Liver (tissue), 9 donors: ENCODE data around the gene ZFP62. TPM values are rescaled to one million over a fixed set of nuclear protein-coding genes. Genes with fewer than 3 reads are reported as not detected.

ENCODE experiments used
- DNase-seq: peaks from one replicate; pipeline ENCODE4 v3.0.0-alpha.2; 2017; ENCODE audit warnings: low spot score
- H3K27ac ChIP-seq, 2 donors: one replicate each; pipeline ENCODE4 v1.7.0; 2013; ENCODE audit warnings: inconsistent platforms in 2 of 2, low read length in 2 of 2, control low read depth in 1 of 2, low read depth in 1 of 2, mild to moderate bottlenecking in 1 of 2
- H3K27me3 ChIP-seq, 4 donors: one replicate each; pipeline versions ENCODE4 v1.6.1 to v1.7.0; 2013; ENCODE audit warnings: low read length in 3 of 4, inconsistent platforms in 1 of 4, mild to moderate bottlenecking in 1 of 4, moderate library complexity in 1 of 4; ENCODE audit not compliant: control insufficient read depth in 4 of 4, insufficient read depth in 4 of 4
- H3K36me3 ChIP-seq, 4 donors: one replicate each; pipeline versions ENCODE4 v1.6.1 to v1.7.0; 2013; ENCODE audit warnings: low read length in 3 of 4, mild to moderate bottlenecking in 3 of 4, low read depth in 1 of 4, moderate library complexity in 1 of 4; ENCODE audit not compliant: control insufficient read depth in 4 of 4, insufficient read depth in 3 of 4
- H3K4me1 ChIP-seq, 4 donors: one replicate each; pipeline versions ENCODE4 v1.6.1 to v1.7.0; 2013; ENCODE audit warnings: low read length in 3 of 4, mild to moderate bottlenecking in 3 of 4, moderate library complexity in 1 of 4; ENCODE audit not compliant: control insufficient read depth in 4 of 4, insufficient read depth in 4 of 4
- H3K4me3 ChIP-seq, 3 donors: one replicate each; pipeline versions ENCODE4 v1.6.1 to v1.7.0; 2013; ENCODE audit warnings: low read length in 3 of 3, control low read depth in 1 of 3, low read depth in 1 of 3, mild to moderate bottlenecking in 1 of 3
- H3K9ac ChIP-seq, 2 donors: one replicate each; pipeline ENCODE4 v1.7.0; 2013; ENCODE audit warnings: low read length in 2 of 2, mild to moderate bottlenecking in 2 of 2, moderate library complexity in 2 of 2, control low read depth in 1 of 2, low read depth in 1 of 2
- H3K9me3 ChIP-seq, 4 donors: one replicate each; pipeline versions ENCODE4 v1.6.1 to v1.7.0; 2013; ENCODE audit warnings: low read length in 3 of 4; ENCODE audit not compliant: control insufficient read depth in 4 of 4
- EGR1 ChIP-seq, 2 donors: IDR thresholded peaks; 2 replicates each; pipeline ENCODE4 v1.6.1; 2016 to 2018; ENCODE audit warnings: antibody characterized with exemption in 2 of 2, low read depth in 2 of 2
- FOXA1 ChIP-seq: IDR thresholded peaks from 2 replicates; pipeline ENCODE4 v1.6.1; 2016; ENCODE audit warnings: antibody characterized with exemption
- GABPA ChIP-seq, 2 donors: IDR thresholded peaks in 1 of 2; conservative IDR thresholded peaks in 1 of 2; 2 replicates each; pipeline ENCODE4 v1.6.1; 2016; ENCODE audit warnings: antibody characterized with exemption in 2 of 2, mild to moderate bottlenecking in 1 of 2, moderate library complexity in 1 of 2
- HNF4A ChIP-seq, 2 donors: conservative IDR thresholded peaks; 2 replicates each; pipeline ENCODE4 v1.6.1; 2016; ENCODE audit warnings: antibody characterized with exemption in 2 of 2, mild to moderate bottlenecking in 2 of 2
- HNF4G ChIP-seq: IDR thresholded peaks from 2 replicates; pipeline ENCODE4 v1.6.1; 2016; ENCODE audit warnings: antibody characterized with exemption
- JUND ChIP-seq, 2 donors: IDR thresholded peaks; 2 replicates each; pipeline ENCODE4 v1.6.1; 2016; ENCODE audit warnings: antibody characterized with exemption in 2 of 2
- NR2F2 ChIP-seq: IDR thresholded peaks from 2 replicates; pipeline ENCODE4 v1.6.1; 2016; ENCODE audit warnings: antibody characterized with exemption
- RAD21 ChIP-seq, 2 donors: IDR thresholded peaks; 2 replicates each; pipeline ENCODE4 v1.6.1; 2016; ENCODE audit warnings: antibody characterized with exemption in 2 of 2, mild to moderate bottlenecking in 2 of 2
- RXRA ChIP-seq, 2 donors: IDR thresholded peaks; 2 replicates each; pipeline ENCODE4 v1.6.1; 2017 to 2018; ENCODE audit warnings: antibody characterized with exemption in 2 of 2, mild to moderate bottlenecking in 1 of 2
- TAF1 ChIP-seq: conservative IDR thresholded peaks from 2 replicates; pipeline ENCODE4 v1.6.1; 2016; ENCODE audit warnings: antibody characterized with exemption, mild to moderate bottlenecking
- YY1 ChIP-seq: IDR thresholded peaks from 2 replicates; pipeline ENCODE4 v1.6.1; 2016; ENCODE audit warnings: antibody characterized with exemption, mild to moderate bottlenecking
- WGBS: extraction: QIAGEN DNeasy Blood & Tissue Kit; methylation state at CpG from one replicate; pipeline ENCODE4 v1.1.7; 2013; 5-methylcytosine and 5-hydroxymethylcytosine counted together
- polyA plus RNA-seq, 2 donors: library from polyadenylated mRNA; stranded (reverse) in 1 of 2; unstranded in 1 of 2; fragments of 200-250 nt in 1 of 2; fragments of >200 nt in 1 of 2; fragmentation: Nextera tagmentation in 1 of 2; extraction: Ambion mirVana in 1 of 2; gene quantifications; one replicate each; pipeline versions ENCODE4 v1.2.1 to v1.2.3, GENCODE V29; 2013 to 2015
- total RNA-seq, 2 donors: library from RNA; depleted of rRNA; stranded (reverse); fragments of >200 nt; gene quantifications; one replicate each; pipeline ENCODE4 v1.2.3, GENCODE V29; 2014
- TF ChIP-seq, protein P1 (sequence below): IDR thresholded peaks from 2 replicates; pipeline ENCODE4 v1.6.1; 2016; ENCODE audit warnings: antibody characterized with exemption, mild to moderate bottlenecking
- TF ChIP-seq, protein P2 (sequence below): fragments of 150-350 bp; IDR thresholded peaks from 2 replicates; pipeline ENCODE4 v1.5.1; 2017; ENCODE audit warnings: improper control_type of control experiment, low read depth, low read length; ENCODE audit not compliant: missing input control
- TF ChIP-seq, protein P3 (sequence below): IDR thresholded peaks from 2 replicates; pipeline ENCODE4 v1.6.1; 2016; ENCODE audit warnings: antibody characterized with exemption
- TF ChIP-seq, protein P4 (sequence below): IDR thresholded peaks from 2 replicates; pipeline ENCODE4 v1.6.1; 2016; ENCODE audit warnings: antibody characterized with exemption
- donor health status: healthy.
- donor health status: healthy.
- donor health status: healthy.
- donor health status: healthy.
- donor health status: healthy.

Gene ZFP62
- total and polyA plus RNA-seq, 4 donors = 3.4 to 8.8 (median 5.7) TPM

DNA sequence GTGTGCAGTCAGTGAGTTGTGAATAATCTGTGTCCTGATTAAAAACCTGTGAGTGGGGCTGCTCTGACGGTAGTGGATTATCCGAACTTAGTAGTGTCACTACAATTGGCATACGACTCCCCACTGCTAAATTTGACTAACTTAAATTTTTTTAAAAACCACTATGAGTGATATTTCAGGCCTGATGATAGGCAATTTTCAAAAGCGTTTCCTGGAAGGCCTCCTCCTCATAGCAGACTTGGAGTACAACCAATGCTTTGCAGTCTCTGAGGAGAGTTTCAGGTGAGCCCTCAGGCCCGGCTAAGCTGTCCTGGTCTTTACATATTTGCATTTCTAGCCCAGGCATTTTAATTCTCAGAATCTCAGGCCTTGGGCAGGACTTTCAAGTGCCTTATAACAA is 48.7 kb upstream of the ZFP62 start:
- Histone ChIP-seq H3K27ac (no peak overlapping the region), H3K9me3 (peaks cover 0 to 7% (median 0%) of the 10 kb centered on the region in 4 donors), H3K4me1 (no peaks in the 10 kb centered on the region), H3K27me3 (no peaks in the 10 kb centered on the region), H3K9ac (no peak overlapping the region), H3K36me3 (no peaks in the 10 kb centered on the region), H3K4me3 (no peak overlapping the region)
- 64% methylated on average over 5 of the region's 5 CpGs for WGBS
- DNase-seq = no peak
- no peak for TF ChIP-seq FOXA1
- no peak for TF ChIP-seq RAD21 (IDR thresholded peaks at IDR 0.05)

DNA sequence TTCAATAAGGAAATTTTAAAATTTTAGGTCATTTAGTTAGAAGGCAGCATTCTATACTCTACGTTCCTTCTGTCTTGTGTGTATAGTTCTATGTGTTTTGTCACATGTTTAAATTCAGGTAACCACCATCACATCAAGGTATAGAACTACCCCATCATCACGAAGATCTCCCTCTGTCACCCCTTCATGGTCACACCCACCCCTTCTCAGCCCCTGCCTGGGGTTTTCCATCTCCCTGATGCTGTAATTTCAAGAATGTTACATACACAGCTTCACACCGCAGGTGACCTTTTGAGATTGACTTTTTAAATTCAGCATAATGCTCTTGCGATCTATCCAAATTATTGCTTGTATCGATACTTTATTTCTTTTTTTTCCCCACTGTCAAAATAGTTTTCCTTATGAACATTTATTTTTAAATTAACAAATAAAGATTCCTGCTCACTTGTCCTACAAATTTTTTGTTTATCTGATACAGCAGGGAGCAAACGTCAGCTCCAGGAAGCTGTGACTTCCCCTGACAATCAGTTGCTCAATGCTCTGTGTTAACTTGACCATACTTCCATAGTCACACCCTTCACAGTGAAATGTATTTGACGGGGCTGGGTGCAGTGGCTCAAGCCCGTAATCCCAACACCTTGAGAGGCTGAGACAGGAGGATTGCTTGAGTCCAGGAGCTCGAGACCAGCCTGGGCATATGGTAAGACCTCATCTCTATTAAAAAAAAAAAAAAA is 48.1 kb upstream of the ZFP62 start:
- Histone ChIP-seq H3K27ac (no peak overlapping the region), H3K9me3 (peaks cover 0 to 7% (median 0%) of the 10 kb centered on the region in 4 donors), H3K9ac (no peak overlapping the region), H3K4me1 (no peaks in the 10 kb centered on the region), H3K36me3 (no peaks in the 10 kb centered on the region), H3K27me3 (no peaks in the 10 kb centered on the region), H3K4me3 (no peak overlapping the region)
- 64% methylated on average over 9 of the region's 9 CpGs for WGBS
- DNase-seq = no peak
- no peak for TF ChIP-seq NR2F2
- TF ChIP-seq, protein P1, sequence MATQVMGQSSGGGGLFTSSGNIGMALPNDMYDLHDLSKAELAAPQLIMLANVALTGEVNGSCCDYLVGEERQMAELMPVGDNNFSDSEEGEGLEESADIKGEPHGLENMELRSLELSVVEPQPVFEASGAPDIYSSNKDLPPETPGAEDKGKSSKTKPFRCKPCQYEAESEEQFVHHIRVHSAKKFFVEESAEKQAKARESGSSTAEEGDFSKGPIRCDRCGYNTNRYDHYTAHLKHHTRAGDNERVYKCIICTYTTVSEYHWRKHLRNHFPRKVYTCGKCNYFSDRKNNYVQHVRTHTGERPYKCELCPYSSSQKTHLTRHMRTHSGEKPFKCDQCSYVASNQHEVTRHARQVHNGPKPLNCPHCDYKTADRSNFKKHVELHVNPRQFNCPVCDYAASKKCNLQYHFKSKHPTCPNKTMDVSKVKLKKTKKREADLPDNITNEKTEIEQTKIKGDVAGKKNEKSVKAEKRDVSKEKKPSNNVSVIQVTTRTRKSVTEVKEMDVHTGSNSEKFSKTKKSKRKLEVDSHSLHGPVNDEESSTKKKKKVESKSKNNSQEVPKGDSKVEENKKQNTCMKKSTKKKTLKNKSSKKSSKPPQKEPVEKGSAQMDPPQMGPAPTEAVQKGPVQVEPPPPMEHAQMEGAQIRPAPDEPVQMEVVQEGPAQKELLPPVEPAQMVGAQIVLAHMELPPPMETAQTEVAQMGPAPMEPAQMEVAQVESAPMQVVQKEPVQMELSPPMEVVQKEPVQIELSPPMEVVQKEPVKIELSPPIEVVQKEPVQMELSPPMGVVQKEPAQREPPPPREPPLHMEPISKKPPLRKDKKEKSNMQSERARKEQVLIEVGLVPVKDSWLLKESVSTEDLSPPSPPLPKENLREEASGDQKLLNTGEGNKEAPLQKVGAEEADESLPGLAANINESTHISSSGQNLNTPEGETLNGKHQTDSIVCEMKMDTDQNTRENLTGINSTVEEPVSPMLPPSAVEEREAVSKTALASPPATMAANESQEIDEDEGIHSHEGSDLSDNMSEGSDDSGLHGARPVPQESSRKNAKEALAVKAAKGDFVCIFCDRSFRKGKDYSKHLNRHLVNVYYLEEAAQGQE = no peak
- no peak for TF ChIP-seq EGR1 (IDR thresholded peaks at IDR 0.05; ENCODE audit: low read depth in 2 of 2)

DNA sequence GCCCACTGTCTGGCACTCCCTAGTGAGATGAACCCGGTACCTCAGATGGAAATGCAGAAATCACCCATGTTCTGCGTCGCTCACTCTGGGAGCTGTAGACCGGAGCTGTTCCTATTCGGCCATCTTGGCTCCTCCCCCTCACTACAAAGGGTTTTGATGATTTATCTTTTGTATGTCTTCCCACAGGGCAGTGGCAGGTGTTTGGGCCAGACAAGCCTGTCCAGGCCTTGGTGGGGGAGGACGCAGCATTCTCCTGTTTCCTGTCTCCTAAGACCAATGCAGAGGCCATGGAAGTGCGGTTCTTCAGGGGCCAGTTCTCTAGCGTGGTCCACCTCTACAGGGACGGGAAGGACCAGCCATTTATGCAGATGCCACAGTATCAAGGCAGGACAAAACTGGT is 47.3 kb upstream of the ZFP62 start:
- H3K4me1 ChIP-seq = no peaks in the 10 kb centered on the region
- DNase-seq = no peak
- no peak for TF ChIP-seq FOXA1
- TF ChIP-seq HNF4G = no peak
- no peak for TF ChIP-seq TAF1
- TF ChIP-seq YY1 = no peak
- TF ChIP-seq, protein P2, sequence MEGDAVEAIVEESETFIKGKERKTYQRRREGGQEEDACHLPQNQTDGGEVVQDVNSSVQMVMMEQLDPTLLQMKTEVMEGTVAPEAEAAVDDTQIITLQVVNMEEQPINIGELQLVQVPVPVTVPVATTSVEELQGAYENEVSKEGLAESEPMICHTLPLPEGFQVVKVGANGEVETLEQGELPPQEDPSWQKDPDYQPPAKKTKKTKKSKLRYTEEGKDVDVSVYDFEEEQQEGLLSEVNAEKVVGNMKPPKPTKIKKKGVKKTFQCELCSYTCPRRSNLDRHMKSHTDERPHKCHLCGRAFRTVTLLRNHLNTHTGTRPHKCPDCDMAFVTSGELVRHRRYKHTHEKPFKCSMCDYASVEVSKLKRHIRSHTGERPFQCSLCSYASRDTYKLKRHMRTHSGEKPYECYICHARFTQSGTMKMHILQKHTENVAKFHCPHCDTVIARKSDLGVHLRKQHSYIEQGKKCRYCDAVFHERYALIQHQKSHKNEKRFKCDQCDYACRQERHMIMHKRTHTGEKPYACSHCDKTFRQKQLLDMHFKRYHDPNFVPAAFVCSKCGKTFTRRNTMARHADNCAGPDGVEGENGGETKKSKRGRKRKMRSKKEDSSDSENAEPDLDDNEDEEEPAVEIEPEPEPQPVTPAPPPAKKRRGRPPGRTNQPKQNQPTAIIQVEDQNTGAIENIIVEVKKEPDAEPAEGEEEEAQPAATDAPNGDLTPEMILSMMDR = no peak
- TF ChIP-seq, protein P3, sequence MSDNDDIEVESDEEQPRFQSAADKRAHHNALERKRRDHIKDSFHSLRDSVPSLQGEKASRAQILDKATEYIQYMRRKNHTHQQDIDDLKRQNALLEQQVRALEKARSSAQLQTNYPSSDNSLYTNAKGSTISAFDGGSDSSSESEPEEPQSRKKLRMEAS = no peak
- TF ChIP-seq RXRA (IDR thresholded peaks at IDR 0.05) = no peak
- no peak for TF ChIP-seq HNF4A (conservative IDR thresholded peaks at IDR 0.05)
- TF ChIP-seq, protein P4, sequence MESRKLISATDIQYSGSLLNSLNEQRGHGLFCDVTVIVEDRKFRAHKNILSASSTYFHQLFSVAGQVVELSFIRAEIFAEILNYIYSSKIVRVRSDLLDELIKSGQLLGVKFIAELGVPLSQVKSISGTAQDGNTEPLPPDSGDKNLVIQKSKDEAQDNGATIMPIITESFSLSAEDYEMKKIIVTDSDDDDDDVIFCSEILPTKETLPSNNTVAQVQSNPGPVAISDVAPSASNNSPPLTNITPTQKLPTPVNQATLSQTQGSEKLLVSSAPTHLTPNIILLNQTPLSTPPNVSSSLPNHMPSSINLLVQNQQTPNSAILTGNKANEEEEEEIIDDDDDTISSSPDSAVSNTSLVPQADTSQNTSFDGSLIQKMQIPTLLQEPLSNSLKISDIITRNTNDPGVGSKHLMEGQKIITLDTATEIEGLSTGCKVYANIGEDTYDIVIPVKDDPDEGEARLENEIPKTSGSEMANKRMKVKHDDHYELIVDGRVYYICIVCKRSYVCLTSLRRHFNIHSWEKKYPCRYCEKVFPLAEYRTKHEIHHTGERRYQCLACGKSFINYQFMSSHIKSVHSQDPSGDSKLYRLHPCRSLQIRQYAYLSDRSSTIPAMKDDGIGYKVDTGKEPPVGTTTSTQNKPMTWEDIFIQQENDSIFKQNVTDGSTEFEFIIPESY = no peak
- no peak for TF ChIP-seq GABPA (IDR thresholded peaks at IDR 0.05 in 1 of 2, conservative IDR thresholded peaks at IDR 0.05 in 1 of 2)
- no peak for TF ChIP-seq JUND (IDR thresholded peaks at IDR 0.05)
- TF ChIP-seq, protein P1 = no peak
- no peak overlapping the region for H3K27ac ChIP-seq
- H3K27me3 ChIP-seq = no peaks in the 10 kb centered on the region
- H3K36me3 ChIP-seq = no peaks in the 10 kb centered on the region
- WGBS = 91% methylated on average over 9 of the region's 9 CpGs
- no peak overlapping the region for H3K4me3 ChIP-seq
- H3K9me3 ChIP-seq = peaks cover 0 to 7% (median 0%) of the 10 kb centered on the region in 4 donors
- no peak overlapping the region for H3K9ac ChIP-seq
